NCI-H69 (cell line): ENCODE results near the gene CRX.
"Not testable (repeated sequence)": the region's sequence is repeated elsewhere in the genome, so short reads cannot be mapped to it uniquely, and the experiment has no call there.

Experiments used
- DNase-seq: peaks from one replicate; lab custom pipeline; 2025; lab: John Stamatoyannopoulos, UW

CRX gene

GRCh38 chr19:47803671-47804070 is 18.1 kb upstream of the CRX start:
- DNase-seq: not testable (repeated sequence)

- not testable (repeated sequence) for DNase-seq
Observed at GRCh38 chr19:47804451-47804850, 17.3 kb upstream of the CRX start, which contains the start of gene TPRX1. Gene TPRX1 (minus strand): TSS chr19:47804551. CDS start chr19:47804539, 12 bp downstream.

GRCh38 chr19:47805313-47805712 is 16.4 kb upstream of the CRX start:
- DNase-seq: no peak

- DNase-seq: no peak
Observed at GRCh38 chr19:47806435-47806834, 15.3 kb upstream of the CRX start.

- DNase-seq: peak; percentile 80
Observed at GRCh38 chr19:47813304-47813994, 8.3 kb upstream of the CRX start.

- DNase-seq: no peak
Observed at GRCh38 chr19:47813995-47814328, 7.8 kb upstream of the CRX start.

- not testable (repeated sequence) for DNase-seq
Observed at GRCh38 chr19:47816270-47816669, 5.5 kb upstream of the CRX start.

- not testable (repeated sequence) for DNase-seq
Observed at GRCh38 chr19:47818221-47818620, 3.5 kb upstream of the CRX start.

GRCh38 chr19:47819858-47820257 is 1.9 kb upstream of the CRX start:
- DNase-seq: no peak

GRCh38 chr19:47820410-47820809 is 1.3 kb upstream of the CRX start:
- no peak for DNase-seq

- DNase-seq: no peak
Observed at GRCh38 chr19:47824396-47824795, 2.7 kb downstream of the CRX start.

- DNase-seq: no peak
Observed at GRCh38 chr19:47826800-47827199, 5.1 kb downstream of the CRX start.

GRCh38 chr19:47832723-47833122 is 11.0 kb downstream of the CRX start:
- no peak for DNase-seq

GRCh38 chr19:47836038-47836437 is 14.3 kb downstream of the CRX start:
- DNase-seq: no peak

GRCh38 chr19:47839411-47839810 is 17.7 kb downstream of the CRX start:
- DNase-seq: no peak

GRCh38 chr19:47839913-47840312 is 18.2 kb downstream of the CRX start:
- DNase-seq: no peak

- DNase-seq: no peak
Observed at GRCh38 chr19:47842941-47843340, 21.2 kb downstream of the CRX start.

GRCh38 chr19:47848425-47848822 is 26.7 kb downstream of the CRX start:
- DNase-seq: no peak

- DNase-seq: peak; percentile 18
Observed at GRCh38 chr19:47848823-47849473, 27.2 kb downstream of the CRX start.

- DNase-seq: no peak
Observed at GRCh38 chr19:47853003-47853402, 31.3 kb downstream of the CRX start.

- DNase-seq: no peak
Observed at GRCh38 chr19:47854459-47854858, 32.7 kb downstream of the CRX start.

- not testable (repeated sequence) for DNase-seq
Observed at GRCh38 chr19:47858231-47858630, 36.5 kb downstream of the CRX start.

GRCh38 chr19:47858646-47859285 is 37.0 kb downstream of the CRX start, which contains the start of gene TPRX2:
Gene TPRX2 (plus strand): TSS chr19:47859235. CDS start chr19:47859247, 12 bp downstream.
- not testable (repeated sequence) for DNase-seq
